ENCODE measurements around the gene FBN2. TPM values are rescaled to one million over a fixed set of nuclear protein-coding genes. Genes with fewer than 3 reads are reported as not detected.

The FBN2 gene
- total and polyA plus RNA-seq, 2 experiments from 2014 or later: 15.2 to 63.2 TPM

GRCh38 chr5:128480158-128480557 lies 57.9 kb downstream of the FBN2 start:
- WGBS, 2 experiments (ENCODE audit: low coverage in 1 of 2, low lambda C conversion rate in 2 of 2, missing lambda C conversion rate in 2 of 2): 38 to 64% methylated on average over 1 of the region's 1 CpG
- no peaks in the 10 kb centered on the region for H3K27me3 ChIP-seq (replicated peaks; ENCODE audit: insufficient read depth)

DNA sequence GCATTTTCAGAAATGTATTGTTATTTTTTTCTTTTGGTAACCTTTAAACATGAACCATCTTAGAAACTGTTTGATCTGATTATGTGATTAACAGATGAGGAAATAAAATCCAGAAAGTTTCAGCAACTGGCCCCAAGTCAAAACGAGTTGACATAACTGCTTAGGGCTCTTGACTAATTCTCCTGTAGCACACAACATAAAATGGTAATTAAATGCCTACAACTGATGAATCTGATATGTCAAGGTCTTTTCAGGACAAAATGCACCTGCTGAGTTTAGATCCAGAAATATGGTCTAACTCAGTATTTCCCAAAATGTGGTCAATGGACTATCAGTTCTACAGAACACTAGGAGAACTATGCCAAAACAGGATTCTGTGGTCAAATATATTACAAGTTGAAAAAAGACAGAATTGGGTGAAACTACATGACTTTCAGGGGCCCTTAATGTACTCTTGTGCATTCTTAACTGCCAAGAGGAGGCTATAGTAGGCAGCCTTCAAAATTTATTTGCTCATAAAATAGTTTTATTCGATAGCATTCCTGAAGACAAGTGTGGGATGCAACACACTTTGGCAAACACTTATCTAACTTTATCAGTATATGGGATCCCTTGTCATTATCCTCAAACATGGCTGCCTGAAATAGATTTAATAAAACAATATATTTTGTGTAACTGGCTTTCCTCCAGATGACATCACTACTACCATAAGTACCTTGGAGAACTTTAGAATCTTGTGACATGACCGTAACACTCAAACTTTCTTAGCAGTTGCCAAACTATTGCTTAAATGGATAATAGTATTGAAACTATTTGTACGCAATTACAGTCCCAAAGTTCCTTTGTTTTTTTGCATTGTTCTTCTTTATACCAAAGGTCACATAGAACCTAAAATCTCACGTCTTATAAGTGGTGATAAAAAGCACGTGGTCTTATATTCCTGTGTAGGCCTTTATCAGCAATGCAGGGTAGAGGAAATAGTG lies 59.4 kb downstream of the FBN2 start:
- Histone ChIP-seq H4K20me1 (ENCODE audit: insufficient read depth) (no peaks in the 10 kb centered on the region), H3K4me2 (ENCODE audit: unreplicated experiment) (no peak overlapping the region), H3K4me3 (no peak overlapping the region), H3K27me3 (replicated peaks; ENCODE audit: insufficient read depth) (no peaks in the 10 kb centered on the region), H3K9ac (no peak overlapping the region), H3F3A (ENCODE audit: insufficient read depth) (no peaks in the 10 kb centered on the region), H3K4me1 (ENCODE audit: insufficient read depth) (no peaks in the 10 kb centered on the region), H3K36me3 (ENCODE audit: low read depth) (no peaks in the 10 kb centered on the region), H3K9me2 (ENCODE audit: insufficient read depth) (no peaks in the 10 kb centered on the region), H3K9me3 (ENCODE audit: low read depth) (no peaks in the 10 kb centered on the region), H2AFZ (no peak overlapping the region), H3K27ac (no peak overlapping the region), H3K79me2 (ENCODE audit: insufficient read depth) (no peaks in the 10 kb centered on the region)
- in situ Hi-C loops (cut with MboI): no loop called here
- no peak for DNase-seq
- no peak for TF ChIP-seq EZH2 (IDR thresholded peaks at IDR 0.05; ENCODE audit: insufficient read depth, poor library complexity, severe bottlenecking)
- TF ChIP-seq EZH2phosphoT487 (IDR thresholded peaks at IDR 0.05; ENCODE audit: insufficient read depth, low read depth): no peak
- 46 to 52% methylated on average over 6 of the region's 6 CpGs for WGBS, 2 experiments (ENCODE audit: low coverage in 1 of 2, low lambda C conversion rate in 2 of 2, missing lambda C conversion rate in 2 of 2)

More at GRCh38 chr5:128480158-128480557, 57.9 kb downstream of the FBN2 start:
- Histone ChIP-seq H2AFZ (no peak overlapping the region), H3F3A (ENCODE audit: insufficient read depth) (no peaks in the 10 kb centered on the region), H4K20me1 (ENCODE audit: insufficient read depth) (no peaks in the 10 kb centered on the region), H3K79me2 (ENCODE audit: insufficient read depth) (no peaks in the 10 kb centered on the region), H3K9me3 (ENCODE audit: low read depth) (no peaks in the 10 kb centered on the region), H3K36me3 (ENCODE audit: low read depth) (no peaks in the 10 kb centered on the region), H3K27ac (no peak overlapping the region), H3K9me2 (ENCODE audit: insufficient read depth) (no peaks in the 10 kb centered on the region), H3K4me2 (ENCODE audit: unreplicated experiment) (no peak overlapping the region), H3K4me1 (ENCODE audit: insufficient read depth) (no peaks in the 10 kb centered on the region), H3K4me3 (no peak overlapping the region), H3K9ac (no peak overlapping the region)
- no peak for TF ChIP-seq EZH2phosphoT487 (IDR thresholded peaks at IDR 0.05; ENCODE audit: insufficient read depth, low read depth)
- TF ChIP-seq EZH2 (IDR thresholded peaks at IDR 0.05; ENCODE audit: insufficient read depth, poor library complexity, severe bottlenecking): no peak
- no peak for DNase-seq
- in situ Hi-C loops (cut with MboI): no loop called here

- Histone ChIP-seq H3K4me2 (ENCODE audit: unreplicated experiment) (no peak overlapping the region), H4K20me1 (ENCODE audit: insufficient read depth) (no peaks in the 10 kb centered on the region), H3K9ac (no peak overlapping the region), H2AFZ (no peak overlapping the region), H3K36me3 (ENCODE audit: low read depth) (no peaks in the 10 kb centered on the region), H3K79me2 (ENCODE audit: insufficient read depth) (no peaks in the 10 kb centered on the region), H3K4me3 (no peak overlapping the region), H3K27ac (no peak overlapping the region), H3K9me3 (ENCODE audit: low read depth) (no peaks in the 10 kb centered on the region), H3K4me1 (ENCODE audit: insufficient read depth) (no peaks in the 10 kb centered on the region), H3K27me3 (replicated peaks; ENCODE audit: insufficient read depth) (no peaks in the 10 kb centered on the region), H3K9me2 (ENCODE audit: insufficient read depth) (no peaks in the 10 kb centered on the region), H3F3A (ENCODE audit: insufficient read depth) (no peaks in the 10 kb centered on the region)
- in situ Hi-C loops (cut with MboI): no loop called here
- TF ChIP-seq EZH2phosphoT487 (IDR thresholded peaks at IDR 0.05; ENCODE audit: insufficient read depth, low read depth): no peak
- TF ChIP-seq EZH2 (IDR thresholded peaks at IDR 0.05; ENCODE audit: insufficient read depth, poor library complexity, severe bottlenecking): no peak
- no peak for DNase-seq
- WGBS, 2 experiments (ENCODE audit: low coverage in 1 of 2, low lambda C conversion rate in 2 of 2, missing lambda C conversion rate in 2 of 2): 45 to 52% methylated on average over 5 of the region's 5 CpGs
These were observed 60.1 kb downstream of the FBN2 start for GRCh38 chr5:128477944-128478343.

GRCh38 chr5:128475693-128476092 lies 62.4 kb downstream of the FBN2 start:
- H3K27ac ChIP-seq: no peak overlapping the region
- H3K4me3 ChIP-seq: no peak overlapping the region
- in situ Hi-C loops (cut with MboI): no loop called here
- H3K9ac ChIP-seq: no peak overlapping the region
- no peaks in the 10 kb centered on the region for H4K20me1 ChIP-seq (ENCODE audit: insufficient read depth)
- no peaks in the 10 kb centered on the region for H3K27me3 ChIP-seq (replicated peaks; ENCODE audit: insufficient read depth)
- no peaks in the 10 kb centered on the region; the same call in 1 of the 2 replicates for H3F3A ChIP-seq (ENCODE audit: insufficient read depth)
- TF ChIP-seq EZH2 (IDR thresholded peaks at IDR 0.05; ENCODE audit: insufficient read depth, poor library complexity, severe bottlenecking) (no peak), EZH2phosphoT487 (IDR thresholded peaks at IDR 0.05; ENCODE audit: insufficient read depth, low read depth) (no peak)
- DNase-seq: no peak
- no peaks in the 10 kb centered on the region for H3K9me3 ChIP-seq (ENCODE audit: low read depth)
- H3K79me2 ChIP-seq (ENCODE audit: insufficient read depth): no peaks in the 10 kb centered on the region
- H3K4me1 ChIP-seq (ENCODE audit: insufficient read depth): peaks cover 4% of the 10 kb centered on the region; the same call in 1 of the 2 replicates
- no peak overlapping the region for H2AFZ ChIP-seq
- H3K9me2 ChIP-seq (ENCODE audit: insufficient read depth): no peaks in the 10 kb centered on the region
- H3K4me2 ChIP-seq (ENCODE audit: unreplicated experiment): no peak overlapping the region
- WGBS, 2 experiments (ENCODE audit: low coverage in 1 of 2, low lambda C conversion rate in 2 of 2, missing lambda C conversion rate in 2 of 2): 42 to 55% methylated on average over 3 of the region's 3 CpGs
- H3K36me3 ChIP-seq (ENCODE audit: low read depth): no peaks in the 10 kb centered on the region
